Amygdala (tissue), 56 donors: ENCODE results near the gene SOX15.
"Not testable (repeated sequence)": the region's sequence is repeated elsewhere in the genome, so short reads cannot be mapped to it uniquely, and the experiment has no call there.

ENCODE experiments used
- DNase-seq, 56 donors: peaks; one replicate each; lab custom pipeline; 2025; lab: John Stamatoyannopoulos, UW

SOX15 gene

DNA sequence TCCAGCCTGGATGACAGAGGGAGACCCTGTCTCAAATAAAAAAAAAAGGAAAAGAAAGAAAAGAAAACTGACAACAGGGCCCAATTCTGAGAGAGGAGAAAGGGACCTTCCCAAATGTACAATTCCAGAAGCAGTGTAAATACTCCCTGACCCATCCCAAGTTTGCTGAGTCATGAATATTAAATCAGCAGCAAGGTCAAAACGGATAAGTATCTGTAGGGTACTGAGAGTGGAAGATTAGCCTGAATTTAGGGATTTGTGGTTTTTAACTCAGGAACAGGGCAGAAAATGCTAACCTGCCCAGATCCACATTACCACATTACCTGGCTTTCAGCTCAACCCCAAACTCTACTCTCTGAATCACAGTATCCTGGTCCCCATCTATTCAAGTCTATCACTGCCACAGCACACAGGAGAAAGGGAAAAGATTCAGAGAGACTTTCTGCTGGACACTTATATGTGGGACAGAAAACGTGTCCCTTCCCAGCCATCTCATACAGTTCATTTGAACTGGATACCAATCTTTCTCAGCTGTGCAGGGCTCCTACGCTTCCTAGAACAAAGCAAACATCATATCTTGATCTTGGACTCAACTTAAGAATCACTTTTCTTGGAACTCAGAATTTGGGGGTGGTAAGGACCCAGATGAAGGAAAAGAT lies 21.9 kb upstream of the SOX15 start:
- DNase-seq: no peak

DNA sequence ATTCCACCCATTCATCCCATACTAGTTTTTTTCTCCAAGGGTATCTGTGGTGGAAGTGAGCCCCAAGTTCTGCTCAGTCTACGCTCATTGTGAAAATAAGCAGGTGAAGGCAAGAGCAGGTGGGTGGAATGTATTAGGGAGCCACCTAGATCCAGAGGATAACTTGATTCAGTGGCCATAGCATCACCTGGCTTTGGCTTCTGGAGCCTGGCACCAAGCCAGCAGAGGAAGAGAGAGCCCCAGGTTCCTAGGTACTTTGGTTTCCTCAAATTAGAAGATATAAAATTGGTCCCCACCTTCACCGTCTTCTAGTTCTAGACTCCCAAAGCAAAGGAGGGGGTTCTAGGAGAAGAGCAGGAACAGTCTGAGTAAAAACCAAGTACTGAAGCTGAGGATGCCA lies 20.7 kb upstream of the SOX15 start:
- DNase-seq: no peak

DNA sequence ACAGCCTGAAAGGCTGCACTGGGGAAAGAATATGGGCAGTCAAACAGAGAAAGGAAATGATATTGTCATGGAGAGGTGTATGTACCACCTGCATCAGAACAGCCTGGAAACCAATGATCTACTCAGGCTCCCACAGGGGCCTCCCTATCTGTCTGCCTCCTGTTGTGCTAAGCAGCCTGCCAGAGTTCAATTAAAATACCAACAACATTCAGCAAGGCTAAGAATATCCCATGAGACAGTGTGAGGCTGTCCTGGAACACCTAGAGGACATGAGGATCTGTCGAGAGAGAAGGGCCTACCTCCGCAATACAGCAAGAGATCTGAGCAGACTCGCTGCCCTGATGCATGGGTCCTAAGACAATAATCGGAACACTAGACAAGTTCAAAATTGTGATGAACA lies 16.4 kb upstream of the SOX15 start:
- DNase-seq: no peak

DNA sequence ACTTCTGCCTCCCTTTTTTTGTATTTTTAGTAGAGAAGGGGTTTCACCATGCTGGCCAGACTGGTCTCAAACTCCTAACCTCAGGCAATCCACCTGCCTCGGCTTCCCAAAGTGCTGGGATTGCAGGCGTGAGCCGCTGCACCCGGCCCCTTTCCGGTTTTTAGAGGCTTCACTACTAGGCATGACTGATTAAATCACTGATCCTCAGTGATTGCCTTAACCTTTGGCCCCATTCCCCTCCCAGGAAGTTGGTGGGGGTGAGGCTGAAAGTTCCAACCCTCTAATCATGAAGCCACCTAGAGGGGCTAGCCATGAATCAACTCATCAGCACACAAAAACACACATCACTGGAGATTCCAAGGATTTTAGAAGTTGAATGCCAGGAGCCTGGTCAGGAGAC lies 7.7 kb upstream of the SOX15 start:
- not testable (repeated sequence) for DNase-seq

DNA sequence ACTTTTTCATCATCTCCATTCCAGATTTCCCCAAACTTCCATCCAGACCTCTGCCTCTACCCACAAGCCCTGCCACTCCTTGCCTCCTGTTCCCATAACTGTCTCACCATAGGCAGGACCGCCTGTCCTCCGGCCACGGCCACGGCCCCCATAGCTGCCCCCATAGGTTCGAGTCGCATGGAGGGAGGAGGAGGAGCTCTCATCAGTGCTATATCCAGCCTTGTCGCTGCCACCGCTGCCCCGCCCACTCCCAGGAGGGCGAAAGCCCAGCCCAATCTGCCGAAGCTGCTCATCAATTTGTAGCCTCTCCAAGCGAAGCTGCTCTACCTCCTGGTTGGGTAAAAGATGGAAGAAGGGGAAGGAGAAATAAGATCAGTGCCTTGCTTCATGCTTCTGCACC lies 3.4 kb upstream of the SOX15 start:
- DNase-seq: no peak

DNA sequence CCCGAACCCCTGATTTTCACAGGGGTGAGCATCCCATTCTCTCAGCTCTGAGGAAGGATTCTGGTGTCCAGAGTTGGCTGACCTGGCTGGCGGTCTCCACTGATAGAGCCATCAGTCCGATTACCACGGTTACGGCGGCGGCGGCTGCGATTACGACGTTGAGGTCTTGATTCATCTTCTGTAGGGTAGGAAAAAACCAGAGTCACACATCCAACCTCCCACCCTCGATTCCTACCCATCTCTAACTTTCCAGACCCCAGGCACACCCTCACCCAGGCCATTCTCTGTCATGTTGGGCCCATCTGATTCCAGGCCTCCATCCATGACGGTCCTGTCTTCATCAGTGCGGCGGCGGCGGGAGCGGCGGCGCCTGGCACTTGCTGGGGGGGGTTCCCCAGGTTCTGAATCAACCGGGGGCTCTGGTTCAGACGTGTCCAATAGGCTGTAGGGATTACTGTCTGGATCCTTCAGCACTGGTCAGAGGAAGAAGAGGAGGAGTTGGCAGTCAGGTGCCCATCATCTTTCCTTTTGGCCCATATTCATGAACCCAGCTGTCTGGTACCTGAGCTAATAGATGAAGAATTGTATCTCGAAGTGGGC lies 2.6 kb upstream of the SOX15 start:
- DNase-seq: no peak

DNA sequence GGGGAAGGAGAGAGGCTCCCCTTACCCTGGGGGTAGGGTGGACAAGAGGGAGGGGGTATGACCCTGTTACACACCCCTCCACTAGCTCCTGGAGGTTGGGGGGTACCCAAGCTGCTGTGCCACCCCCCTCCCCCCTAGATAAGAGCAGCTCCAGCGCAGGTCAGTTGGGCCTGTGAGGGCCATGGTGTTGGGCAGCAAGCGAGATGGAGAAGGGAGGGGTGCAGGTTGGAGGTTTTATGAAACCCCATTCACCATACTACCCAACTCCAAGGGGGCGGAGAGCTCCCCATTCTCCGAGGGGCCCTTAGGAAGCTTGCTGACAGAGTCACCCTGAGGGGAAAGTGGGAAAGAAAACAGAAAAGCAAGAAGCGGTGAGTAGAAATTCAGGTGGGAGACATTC lies 1.7 kb upstream of the SOX15 start:
- no peak for DNase-seq

DNA sequence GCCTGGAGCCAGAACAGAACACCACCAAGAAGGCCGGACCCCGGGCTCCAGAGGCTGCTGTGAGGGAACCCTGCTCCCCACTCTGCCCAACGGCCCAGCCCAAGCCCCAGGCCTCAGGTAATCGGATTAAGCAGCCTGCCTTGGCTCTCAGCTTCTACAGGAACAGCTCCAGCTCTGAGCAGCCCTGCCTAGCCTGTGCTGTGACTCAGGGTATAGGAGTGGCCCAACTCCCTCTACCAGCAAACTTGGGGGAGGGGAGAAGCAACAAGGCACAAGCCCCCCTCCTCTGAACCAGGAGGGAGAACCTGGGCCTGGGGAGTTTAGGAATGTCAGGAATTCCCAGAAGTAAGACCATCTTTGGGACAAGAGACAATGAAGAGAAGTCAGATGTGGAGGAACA lies 849 bp upstream of the SOX15 start:
- DNase-seq: no peak

DNA sequence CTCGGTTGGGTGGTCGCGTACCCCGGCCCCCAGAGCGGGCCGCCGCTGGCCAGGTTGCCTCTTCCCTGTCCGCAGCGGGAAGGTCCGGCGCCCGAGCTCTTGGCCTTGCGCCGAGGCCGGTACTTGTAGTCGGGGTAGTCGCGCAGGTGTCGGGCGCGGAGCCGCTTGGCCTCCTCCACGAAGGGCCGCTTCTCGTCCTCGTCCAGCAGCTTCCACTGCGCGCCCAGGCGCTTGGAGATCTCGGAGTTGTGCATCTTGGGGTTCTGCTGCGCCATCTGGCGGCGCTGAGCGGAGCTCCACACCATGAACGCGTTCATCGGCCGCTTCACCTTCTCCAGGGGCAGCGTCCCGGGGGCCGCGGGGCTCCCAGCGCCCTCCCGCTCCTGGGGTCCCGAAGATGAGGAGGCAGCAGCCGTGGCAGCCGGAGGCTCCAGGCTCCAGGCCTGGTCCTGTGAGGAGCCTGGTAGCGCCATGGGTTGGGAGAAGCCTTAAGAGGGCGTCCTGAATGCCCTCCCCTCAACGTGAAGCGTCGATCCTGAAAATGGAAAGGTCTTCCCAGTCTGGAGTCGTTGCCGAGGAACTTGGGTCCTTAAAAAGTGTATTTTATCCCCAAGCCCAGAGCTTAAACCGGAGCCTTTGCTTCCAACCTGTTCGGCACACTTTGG lies 558 bp downstream of the SOX15 start:
- DNase-seq: peak in 49 of 56 donors; percentile 29 to 90 (median 64)

DNA sequence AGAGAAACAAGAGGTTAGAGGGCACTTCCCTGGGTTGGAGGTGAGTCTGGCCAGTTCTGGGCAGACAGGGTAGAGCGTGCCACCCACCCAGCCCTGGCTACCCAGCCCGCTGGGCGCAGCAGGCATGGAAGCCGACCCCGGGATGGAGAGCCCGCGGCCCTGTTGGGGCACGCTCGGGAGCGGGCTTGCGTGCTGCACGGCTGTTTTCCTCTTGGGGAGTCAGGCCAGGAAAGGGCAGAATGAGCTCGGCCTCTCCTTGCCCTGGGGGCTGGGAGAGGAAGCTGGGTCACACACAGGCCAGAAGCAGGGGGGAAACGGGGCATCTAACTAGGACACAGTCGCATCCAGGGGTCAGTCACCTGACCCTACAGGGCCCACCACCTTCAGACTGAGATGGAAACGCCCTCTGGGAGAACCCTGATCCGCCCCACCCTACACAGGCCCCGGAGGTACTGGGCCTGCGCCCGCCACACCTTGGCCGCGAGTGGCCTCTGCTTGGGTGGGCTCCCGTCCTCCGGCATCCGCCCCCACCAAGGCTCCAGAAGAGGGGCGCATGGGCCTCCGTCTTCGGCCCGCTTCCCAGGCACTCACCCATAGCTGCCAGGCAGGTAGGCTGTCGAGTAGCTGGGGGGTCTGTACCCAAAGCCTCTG lies 1.2 kb downstream of the SOX15 start:
- no peak for DNase-seq

DNA sequence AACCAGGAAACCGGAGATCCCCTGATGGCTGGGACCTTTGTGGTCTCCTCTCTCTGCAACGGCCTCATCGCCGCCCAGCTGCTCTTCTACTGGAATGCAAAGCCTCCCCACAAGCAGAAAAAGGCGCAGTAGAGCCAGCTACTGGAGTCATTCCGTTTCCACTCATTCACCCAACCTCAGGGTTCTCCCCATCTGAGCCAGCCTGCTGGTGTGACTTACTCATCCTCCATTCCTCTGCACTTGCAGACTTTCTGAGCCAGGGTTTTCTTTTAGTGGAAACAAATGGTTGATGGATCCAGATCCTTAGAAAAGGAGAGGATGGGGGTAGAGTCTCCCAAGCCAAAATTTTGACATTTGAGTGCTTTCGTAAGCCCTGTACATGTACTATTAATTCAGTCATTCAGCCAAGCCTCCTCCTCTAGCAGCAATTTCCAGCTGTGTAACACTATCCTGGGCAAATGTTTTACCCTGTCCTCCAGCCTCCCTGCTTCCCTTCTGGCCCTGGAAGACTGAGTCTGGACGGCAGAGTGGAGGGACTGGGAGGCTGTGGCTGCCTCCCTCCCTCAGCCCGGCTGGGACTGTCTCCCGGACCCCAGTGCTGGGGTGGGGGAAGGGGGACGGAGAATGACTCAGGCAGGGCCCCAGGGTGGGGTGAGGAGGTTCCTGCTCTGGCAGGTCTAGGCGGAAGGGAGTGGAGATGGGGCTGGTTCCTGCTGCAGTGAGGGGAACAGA lies 2.3 kb downstream of the SOX15 start:
- DNase-seq: no peak

DNA sequence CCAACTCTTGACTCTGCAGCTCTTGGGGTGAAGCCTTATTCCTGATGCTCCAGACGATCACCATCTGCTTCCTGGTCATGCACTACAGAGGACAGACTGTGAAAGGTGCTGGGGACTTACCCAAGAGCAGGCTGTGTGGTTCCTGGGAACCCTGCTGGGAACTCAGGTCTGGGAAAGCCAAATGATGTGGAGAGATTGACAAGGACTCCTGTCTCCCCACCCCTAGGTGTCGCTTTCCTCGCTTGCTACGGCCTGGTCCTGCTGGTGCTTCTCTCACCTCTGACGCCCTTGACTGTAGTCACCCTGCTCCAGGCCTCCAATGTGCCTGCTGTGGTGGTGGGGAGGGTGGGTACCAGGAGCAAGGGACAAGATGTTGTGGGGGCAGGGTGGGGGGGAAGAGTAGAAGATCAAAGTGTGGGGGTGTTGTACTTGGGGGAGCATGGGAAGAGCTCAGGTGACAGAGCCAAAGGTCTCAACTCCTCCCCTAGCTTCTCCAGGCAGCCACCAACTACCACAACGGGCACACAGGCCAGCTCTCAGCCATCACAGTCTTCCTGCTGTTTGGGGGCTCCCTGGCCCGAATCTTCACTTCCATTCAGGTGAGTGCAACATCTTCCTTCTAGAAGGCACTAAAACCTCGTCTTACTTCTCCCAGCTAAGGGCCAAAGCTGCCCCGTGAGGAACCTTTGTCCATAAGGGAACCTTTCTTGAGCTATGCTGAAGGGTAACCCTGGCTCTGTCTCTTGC lies 3.0 kb downstream of the SOX15 start:
- no peak for DNase-seq

DNA sequence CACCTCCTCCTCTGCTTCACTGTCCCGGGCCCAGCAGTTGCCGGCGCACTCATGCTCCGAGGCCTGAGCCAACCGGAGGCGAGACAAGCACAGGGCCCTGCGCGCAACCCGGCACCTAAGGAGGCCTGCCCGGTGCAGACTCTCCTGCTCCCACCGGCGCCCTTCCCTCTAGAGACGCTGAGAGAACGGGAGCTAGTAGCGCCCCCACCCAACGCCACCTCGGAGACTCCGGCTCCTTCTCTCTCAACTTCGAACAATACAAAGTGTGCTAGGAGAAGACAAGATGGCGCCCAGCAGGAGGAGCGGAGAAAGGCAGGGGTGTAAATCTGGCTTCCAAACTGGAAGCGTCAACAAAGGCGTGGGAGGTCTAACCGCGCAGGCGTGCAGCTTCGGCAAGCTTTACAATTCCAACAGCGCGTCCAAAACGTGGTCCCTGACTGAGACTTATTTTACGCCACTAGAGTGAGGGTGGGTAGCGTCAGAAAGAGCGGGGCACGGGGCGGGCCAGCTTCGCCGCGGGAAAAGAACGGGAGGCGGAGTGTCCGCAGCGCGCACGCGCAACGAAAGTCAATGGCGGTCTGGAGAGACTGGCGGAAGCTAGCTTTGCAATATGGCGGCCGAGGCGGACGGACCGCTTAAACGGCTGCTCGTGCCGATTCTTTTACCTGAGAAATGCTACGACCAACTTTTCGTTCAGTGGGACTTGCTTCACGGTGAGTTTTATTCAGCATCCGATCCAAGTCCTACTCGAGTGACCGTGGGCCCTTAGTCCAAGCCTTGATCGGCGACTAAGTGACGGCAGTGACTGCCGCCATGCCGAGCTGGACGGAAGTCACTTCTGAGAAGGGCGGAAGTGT lies 6.4 kb downstream of the SOX15 start, which contains the start of gene MPDU1:
Gene MPDU1, plus strand, starts transcription at position 600 of the 857 bp plus-strand sequence. Its CDS starts 11 bp downstream, at position 611.
- DNase-seq: peak; percentile 80 to 100 (median 94)

DNA sequence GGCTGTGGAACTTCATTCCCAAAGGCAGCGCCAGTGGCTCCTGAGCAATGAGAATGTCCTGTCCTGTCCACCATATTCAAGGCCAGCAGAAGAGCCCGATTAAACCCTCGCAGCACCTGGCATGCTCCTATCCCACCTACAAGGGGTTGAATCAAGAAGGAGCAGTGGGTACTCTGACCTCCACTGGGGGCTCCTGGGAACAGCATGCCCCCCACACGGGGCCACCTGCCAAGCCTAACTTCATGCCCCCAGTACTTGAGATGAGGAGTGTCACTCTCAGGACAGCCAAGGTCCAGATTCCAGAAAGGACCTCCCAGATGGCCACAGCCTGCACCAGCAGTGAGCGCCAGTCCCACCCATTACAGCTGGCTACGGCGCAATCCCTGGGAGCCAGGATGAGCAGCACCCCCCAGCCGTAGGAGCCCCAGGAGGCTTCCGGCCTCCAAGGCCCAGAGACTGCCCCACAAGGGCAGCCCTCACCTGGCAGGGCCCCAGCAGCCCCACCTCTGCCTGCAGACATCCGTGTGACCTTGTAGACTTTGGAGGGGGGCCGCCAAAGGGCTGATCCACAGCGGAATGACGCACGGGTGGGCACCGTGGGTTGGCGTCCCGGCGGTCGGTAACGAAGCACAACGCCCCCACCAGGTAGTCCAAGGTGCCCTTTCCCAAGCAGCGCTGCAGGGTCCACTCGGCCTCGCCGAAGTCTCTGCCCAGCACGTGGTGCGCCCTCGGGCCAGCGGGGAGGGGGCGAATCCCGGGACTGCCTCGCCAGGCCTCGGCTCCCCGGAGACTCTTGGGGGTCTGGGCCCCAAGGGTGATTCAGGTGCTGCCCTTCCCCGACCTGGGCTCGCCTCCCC lies 7.3 kb downstream of the SOX15 start:
- no peak for DNase-seq

DNA sequence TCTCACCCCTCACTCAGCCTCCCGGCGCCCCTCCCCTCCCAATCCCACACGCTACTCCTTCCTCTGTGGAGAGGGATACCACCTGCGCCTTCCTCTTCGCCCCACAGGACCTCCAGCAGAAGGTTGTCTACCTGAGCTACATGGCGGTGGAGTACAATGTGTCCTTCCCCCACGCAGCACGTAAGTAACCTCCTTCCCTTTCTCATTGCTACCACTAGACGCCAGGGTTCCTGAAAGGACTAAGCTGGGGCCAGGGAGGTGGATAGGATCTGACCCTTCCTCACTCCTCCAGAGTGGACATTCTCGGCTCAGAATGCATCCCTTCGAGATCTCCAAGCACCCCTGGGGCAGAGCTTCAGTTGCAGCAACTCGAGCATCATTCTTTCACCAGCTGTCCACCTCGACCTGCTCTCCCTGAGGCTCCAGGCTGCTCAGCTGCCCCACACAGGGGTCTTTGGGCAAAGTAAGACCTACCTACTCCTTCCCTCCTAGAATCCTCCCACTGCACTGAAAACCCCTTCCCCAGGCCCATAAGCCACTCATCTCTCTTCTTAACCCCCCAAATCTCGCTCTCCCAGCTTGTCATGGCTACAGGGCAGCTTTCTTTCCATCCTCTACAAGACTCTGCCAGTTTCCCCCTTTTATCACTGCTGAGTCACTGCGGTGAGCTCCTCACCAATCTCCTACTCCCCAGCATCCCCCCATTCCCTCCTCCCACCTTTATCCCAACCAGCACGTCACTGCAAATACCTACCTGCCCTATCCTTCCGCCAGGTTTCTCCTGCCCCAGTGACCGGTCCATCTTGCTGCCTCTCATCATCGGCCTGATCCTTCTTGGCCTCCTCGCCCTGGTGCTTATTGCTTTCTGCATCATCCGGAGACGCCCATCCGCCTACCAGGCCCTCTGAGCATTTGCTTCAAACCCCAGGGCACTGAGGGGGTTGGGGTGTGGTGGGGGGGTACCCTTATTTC lies 9.0 kb downstream of the SOX15 start:
- no peak for DNase-seq

DNA sequence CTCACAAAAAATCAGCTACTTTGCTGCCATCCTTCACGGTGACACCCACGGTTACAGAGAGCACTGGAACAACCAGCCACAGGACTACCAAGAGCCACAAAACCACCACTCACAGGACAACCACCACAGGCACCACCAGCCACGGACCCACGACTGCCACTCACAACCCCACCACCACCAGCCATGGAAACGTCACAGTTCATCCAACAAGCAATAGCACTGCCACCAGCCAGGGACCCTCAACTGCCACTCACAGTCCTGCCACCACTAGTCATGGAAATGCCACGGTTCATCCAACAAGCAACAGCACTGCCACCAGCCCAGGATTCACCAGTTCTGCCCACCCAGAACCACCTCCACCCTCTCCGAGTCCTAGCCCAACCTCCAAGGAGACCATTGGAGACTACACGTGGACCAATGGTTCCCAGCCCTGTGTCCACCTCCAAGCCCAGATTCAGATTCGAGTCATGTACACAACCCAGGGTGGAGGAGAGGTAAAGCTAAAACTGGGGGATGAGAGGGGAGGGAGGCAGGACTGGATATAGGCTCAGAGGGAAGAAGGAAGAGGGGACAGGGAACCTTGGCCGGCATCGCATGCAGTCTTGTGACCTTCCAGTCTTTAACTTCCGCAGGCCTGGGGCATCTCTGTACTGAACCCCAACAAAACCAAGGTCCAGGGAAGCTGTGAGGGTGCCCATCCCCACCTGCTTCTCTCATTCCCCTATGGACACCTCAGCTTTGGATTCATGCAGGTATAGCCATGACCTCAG lies 9.9 kb downstream of the SOX15 start:
- peak in 1 of 56 donors; percentile 20 for DNase-seq
